Ramos (cell line): ENCODE data around the gene C4B.

Experiments
- in situ Hi-C: fragments of 300-500 bp; cut with MboI; formaldehyde crosslinking; loops from one replicate; pipeline ENCODE4 v1.14.3; 2022; ENCODE audit warnings: low sequenced_read_pairs; ENCODE audit not compliant: unreplicated experiment

The C4B gene

GRCh38 chr6:32074996-32075532 lies 60.5 kb downstream of the C4B start:
- in situ Hi-C loops, result no loop called here

- in situ Hi-C loops, result no loop called here
These were observed 61.2 kb downstream of the C4B start for GRCh38 chr6:32075781-32076180.

DNA sequence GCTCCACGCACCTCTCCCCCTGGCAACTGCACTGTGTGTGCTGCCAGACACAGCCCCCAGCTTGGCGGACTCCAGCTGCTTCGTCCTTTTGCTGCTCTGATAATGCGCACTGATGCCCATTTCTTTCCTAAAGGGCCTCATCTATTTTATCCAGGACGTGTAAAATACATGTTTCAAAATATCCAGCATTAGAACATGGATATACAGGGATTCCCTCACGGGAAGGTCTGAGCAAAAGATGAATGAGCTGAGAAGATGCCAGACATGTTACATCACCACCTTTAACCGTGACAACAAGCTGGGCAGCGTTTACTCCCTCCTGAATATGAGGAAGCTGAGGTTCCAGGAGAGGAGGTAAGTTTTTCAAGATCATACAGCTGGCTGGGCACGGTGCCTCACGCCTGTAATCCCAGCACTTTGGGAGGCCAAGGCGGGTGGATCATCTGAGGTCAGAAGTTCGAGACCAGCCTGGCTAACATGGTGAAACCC lies 61.8 kb downstream of the C4B start:
- in situ Hi-C loops, result no loop called here

- in situ Hi-C loops, result no loop called here
These were observed 65.1 kb downstream of the C4B start for GRCh38 chr6:32079566-32080290.

- in situ Hi-C loops, result no loop called here
These were observed 66.8 kb downstream of the C4B start for GRCh38 chr6:32081168-32081990.

- in situ Hi-C loops, result no loop called here
These were observed 67.9 kb downstream of the C4B start for GRCh38 chr6:32082478-32082877.

DNA sequence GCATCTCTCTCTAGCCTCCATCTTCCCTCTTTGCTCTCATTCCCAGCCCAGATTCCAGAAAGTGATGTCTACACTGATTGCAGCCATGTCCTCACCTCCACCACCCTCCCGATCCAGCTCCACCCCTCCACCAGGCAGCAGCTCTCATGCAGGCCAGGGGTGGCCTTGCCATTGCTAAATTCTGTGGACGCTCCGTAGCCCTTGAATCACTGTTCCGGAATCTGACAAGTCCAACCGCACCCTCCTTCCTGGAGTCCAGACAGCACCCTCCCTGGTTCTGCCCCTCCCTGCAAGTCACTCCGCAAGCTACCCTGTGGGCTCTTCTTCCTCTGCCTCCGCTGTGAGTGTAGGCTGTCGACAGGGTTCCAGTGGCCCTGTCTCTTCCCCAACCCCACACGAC lies 68.3 kb downstream of the C4B start:
- in situ Hi-C loops, result no loop called here

DNA sequence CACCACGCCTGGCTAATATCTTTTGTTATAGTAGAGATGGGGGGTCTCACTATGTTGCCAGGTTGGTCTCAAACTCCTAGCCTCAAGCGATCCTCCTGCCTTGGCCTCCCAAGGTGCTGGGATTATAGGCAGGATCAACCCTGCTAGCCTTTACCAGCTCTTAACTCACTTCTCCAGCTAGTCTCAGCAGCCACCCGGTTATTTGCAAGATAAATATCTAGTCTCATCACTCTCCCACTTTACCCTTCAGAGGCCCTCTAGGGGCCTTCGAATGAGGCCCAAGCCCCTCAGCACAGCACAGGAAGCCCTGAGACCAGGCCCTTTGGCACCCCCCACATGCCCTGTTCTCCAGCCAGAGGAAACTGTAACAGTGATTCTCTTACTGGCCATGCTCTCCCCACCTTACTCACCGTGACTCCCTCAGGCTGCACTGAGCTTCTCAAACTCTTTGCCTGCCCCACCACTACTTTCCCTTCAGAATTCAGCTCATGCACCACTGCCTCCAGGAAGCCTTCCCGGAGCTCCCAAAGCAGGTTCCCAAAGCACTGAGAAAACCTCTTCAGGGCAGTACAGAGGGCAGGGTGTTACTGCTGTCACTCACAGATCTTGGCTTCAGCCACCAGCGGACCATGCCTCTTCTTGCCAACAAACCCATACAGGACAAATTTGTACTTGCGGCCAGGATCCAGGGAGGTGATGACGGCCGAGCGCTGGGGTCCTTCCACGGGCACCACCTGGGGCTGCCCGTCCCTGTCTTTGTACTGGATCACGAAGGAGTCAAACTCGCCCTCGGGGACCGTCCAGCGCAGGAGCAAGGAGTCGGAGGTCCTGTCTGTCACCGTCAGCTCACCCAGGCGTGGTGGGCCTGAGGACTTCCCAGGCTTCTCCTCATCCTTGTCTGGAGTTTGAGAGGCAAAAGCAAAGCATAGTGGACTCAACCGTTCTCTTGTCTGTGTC lies 69.5 kb downstream of the C4B start:
- in situ Hi-C loops, result no loop called here

DNA sequence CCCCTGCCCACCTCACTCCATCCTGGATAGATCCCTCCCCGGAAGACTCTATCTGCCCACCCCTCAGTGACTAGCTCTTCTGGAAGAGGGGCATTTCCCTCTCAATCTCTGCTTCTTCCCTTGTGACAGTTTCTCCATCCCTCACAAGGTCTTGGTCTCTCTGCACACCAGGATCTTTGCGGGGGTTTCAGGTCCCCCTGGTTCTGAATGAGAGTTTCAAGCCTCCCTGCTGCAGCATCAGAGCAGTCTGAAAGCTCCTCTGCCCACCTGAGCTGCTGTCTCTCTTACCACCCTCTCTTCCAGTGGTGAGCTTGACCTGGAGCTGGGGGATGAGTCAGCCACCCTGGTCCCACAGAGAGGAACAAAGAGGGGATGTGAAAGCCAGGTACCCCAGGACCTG lies 70.2 kb downstream of the C4B start:
- in situ Hi-C loops, result no loop called here
